ENCODE data around the gene DPP4.

DPP4 gene

DNA sequence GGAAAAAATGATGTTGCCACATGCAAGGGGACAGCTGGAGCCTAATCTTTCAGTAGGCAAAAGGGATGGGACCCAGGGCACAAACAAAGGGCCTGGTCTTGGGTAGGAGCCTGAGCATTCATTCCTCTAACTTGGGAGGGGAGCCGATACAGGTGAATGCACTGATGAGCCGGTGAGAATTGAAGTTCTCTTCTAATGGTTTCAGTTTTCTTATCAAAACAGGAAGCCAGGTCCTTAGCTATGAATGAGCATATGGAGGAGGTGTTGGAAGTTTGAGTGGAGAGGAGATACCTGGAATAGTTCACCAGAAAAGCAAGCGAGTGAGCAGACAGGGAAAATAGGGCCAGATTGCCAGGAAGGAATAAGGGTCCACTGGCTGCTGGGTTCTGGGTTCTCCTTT lies 10.1 kb downstream of the DPP4 start:
- no peak for DNase-seq (ENCODE audit: low spot score)
- H3K9me3 ChIP-seq (ENCODE audit: severe bottlenecking), result no peaks in the 10 kb centered on the region
- no peaks in the 10 kb centered on the region for H3K36me3 ChIP-seq (ENCODE audit: low read depth)
- no peak overlapping the region for H3K4me3 ChIP-seq (ENCODE audit: severe bottlenecking)
- ATAC-seq (ENCODE audit: low read depth), result no peak
- TF ChIP-seq, protein P1, sequence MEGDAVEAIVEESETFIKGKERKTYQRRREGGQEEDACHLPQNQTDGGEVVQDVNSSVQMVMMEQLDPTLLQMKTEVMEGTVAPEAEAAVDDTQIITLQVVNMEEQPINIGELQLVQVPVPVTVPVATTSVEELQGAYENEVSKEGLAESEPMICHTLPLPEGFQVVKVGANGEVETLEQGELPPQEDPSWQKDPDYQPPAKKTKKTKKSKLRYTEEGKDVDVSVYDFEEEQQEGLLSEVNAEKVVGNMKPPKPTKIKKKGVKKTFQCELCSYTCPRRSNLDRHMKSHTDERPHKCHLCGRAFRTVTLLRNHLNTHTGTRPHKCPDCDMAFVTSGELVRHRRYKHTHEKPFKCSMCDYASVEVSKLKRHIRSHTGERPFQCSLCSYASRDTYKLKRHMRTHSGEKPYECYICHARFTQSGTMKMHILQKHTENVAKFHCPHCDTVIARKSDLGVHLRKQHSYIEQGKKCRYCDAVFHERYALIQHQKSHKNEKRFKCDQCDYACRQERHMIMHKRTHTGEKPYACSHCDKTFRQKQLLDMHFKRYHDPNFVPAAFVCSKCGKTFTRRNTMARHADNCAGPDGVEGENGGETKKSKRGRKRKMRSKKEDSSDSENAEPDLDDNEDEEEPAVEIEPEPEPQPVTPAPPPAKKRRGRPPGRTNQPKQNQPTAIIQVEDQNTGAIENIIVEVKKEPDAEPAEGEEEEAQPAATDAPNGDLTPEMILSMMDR (IDR thresholded peaks at IDR 0.05; ENCODE audit: poor library complexity, severe bottlenecking), result no peak
- no peaks in the 10 kb centered on the region for H3K4me1 ChIP-seq (ENCODE audit: insufficient read depth, poor library complexity, severe bottlenecking)
- H3K27me3 ChIP-seq (ENCODE audit: insufficient read depth, poor library complexity, severe bottlenecking), result no peaks in the 10 kb centered on the region
- H3K27ac ChIP-seq (ENCODE audit: poor library complexity, severe bottlenecking), result no peak overlapping the region

DNA sequence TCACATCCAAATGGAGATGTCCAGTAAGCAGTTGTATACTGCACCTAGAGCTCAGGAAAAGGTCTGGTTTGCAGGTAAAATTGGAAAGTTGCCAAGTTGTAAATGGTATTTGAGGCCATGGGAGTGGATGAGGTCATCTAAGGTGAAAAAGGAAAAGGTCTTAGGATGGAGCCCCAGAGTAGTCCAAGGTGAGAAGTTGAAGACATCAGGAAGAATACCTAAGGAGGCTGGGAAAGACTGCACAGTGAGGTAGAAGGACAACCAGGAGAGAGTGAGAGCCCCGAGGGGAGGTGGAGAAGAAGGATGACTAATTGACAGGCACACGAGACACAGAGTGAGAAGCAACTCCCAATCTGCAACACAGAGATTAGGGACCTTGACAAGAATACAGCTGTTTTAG lies 10.7 kb downstream of the DPP4 start:
- H3K27ac ChIP-seq (ENCODE audit: poor library complexity, severe bottlenecking), result no peak overlapping the region
- no peaks in the 10 kb centered on the region for H3K4me1 ChIP-seq (ENCODE audit: insufficient read depth, poor library complexity, severe bottlenecking)
- H3K36me3 ChIP-seq (ENCODE audit: low read depth), result no peaks in the 10 kb centered on the region
- no peaks in the 10 kb centered on the region for H3K9me3 ChIP-seq (ENCODE audit: severe bottlenecking)
- no peak for DNase-seq (ENCODE audit: low spot score)
- H3K4me3 ChIP-seq (ENCODE audit: severe bottlenecking), result no peak overlapping the region
- ATAC-seq (ENCODE audit: low read depth), result no peak
- TF ChIP-seq, protein P1 (IDR thresholded peaks at IDR 0.05; ENCODE audit: poor library complexity, severe bottlenecking), result no peak
- H3K27me3 ChIP-seq (ENCODE audit: insufficient read depth, poor library complexity, severe bottlenecking), result no peaks in the 10 kb centered on the region

DNA sequence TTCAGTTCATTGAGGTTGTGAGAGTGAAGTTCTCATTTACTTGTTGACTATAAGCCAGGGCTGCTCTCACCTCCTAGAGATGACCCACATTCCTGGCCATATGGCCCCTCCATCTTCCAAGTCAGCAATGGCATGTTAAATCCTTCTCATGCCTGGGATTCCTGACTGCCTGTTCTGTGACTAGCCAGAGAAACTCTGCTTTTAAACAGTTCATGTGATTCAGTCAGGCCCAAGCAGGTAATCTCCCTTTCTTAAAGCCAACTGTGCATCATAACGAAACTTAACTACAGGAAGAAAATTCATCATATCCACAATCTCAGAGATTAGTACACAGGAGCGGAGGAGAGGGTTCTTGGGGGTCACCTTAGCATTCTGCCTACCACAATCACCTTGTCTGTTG lies 11.5 kb downstream of the DPP4 start:
- H3K4me1 ChIP-seq (ENCODE audit: insufficient read depth, poor library complexity, severe bottlenecking), result no peaks in the 10 kb centered on the region
- no peaks in the 10 kb centered on the region for H3K9me3 ChIP-seq (ENCODE audit: severe bottlenecking)
- ATAC-seq (ENCODE audit: low read depth) (no peak), DNase-seq (ENCODE audit: low spot score) (no peak)
- no peaks in the 10 kb centered on the region for H3K36me3 ChIP-seq (ENCODE audit: low read depth)
- H3K4me3 ChIP-seq (ENCODE audit: severe bottlenecking), result no peak overlapping the region
- TF ChIP-seq, protein P1 (IDR thresholded peaks at IDR 0.05; ENCODE audit: poor library complexity, severe bottlenecking), result no peak
- no peak overlapping the region for H3K27ac ChIP-seq (ENCODE audit: poor library complexity, severe bottlenecking)
- no peaks in the 10 kb centered on the region for H3K27me3 ChIP-seq (ENCODE audit: insufficient read depth, poor library complexity, severe bottlenecking)

DNA sequence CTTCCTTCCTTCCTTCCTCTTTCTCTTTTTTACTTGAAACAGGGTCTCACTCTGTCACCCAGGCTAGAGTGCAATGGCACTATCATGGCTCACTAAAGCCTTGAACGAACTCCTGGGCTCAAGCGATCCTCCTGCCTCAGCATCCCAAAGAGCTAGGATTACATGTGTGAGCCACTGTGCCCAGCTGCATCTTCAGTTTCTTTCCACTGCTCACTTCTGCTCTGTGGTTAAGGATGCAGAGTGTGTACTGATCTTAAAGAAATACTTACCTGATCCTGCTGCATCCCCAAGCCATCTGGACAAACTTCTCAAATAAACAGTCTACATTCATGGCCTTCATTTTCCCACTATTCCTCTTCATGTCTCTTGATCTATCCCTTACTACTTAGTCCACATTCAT lies 13.0 kb downstream of the DPP4 start:
- Histone ChIP-seq H3K9me3 (ENCODE audit: severe bottlenecking) (peaks cover 8% of the 10 kb centered on the region), H3K27ac (ENCODE audit: poor library complexity, severe bottlenecking) (no peak overlapping the region), H3K27me3 (ENCODE audit: insufficient read depth, poor library complexity, severe bottlenecking) (no peaks in the 10 kb centered on the region), H3K4me3 (ENCODE audit: severe bottlenecking) (no peak overlapping the region), H3K36me3 (ENCODE audit: low read depth) (no peaks in the 10 kb centered on the region), H3K4me1 (ENCODE audit: insufficient read depth, poor library complexity, severe bottlenecking) (no peaks in the 10 kb centered on the region)
- TF ChIP-seq, protein P1 (IDR thresholded peaks at IDR 0.05; ENCODE audit: poor library complexity, severe bottlenecking), result no peak
- no peak for ATAC-seq (ENCODE audit: low read depth)
- DNase-seq (ENCODE audit: low spot score), result no peak

DNA sequence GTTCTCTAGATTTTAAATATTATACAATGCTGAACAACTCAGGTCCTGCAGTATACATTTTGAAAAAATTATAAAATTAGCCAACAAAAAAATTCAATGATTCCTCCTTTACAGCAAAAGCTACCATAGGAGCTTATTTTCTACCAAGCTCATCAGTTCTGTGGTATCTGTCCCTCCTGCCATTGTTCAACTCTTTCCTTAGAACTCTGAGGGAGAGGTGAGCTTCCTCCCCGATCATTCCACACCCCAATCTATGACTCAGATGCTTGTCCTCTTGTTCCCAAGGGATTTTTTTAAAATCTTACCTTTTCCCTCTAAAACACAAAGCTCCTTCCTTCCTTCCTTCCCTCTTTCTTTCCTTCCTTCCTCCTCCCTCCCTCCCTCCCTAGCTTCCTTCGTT lies 13.5 kb downstream of the DPP4 start:
- no peak overlapping the region for H3K27ac ChIP-seq (ENCODE audit: poor library complexity, severe bottlenecking)
- H3K4me1 ChIP-seq (ENCODE audit: insufficient read depth, poor library complexity, severe bottlenecking), result no peaks in the 10 kb centered on the region
- ATAC-seq (ENCODE audit: low read depth) (no peak), DNase-seq (ENCODE audit: low spot score) (no peak)
- TF ChIP-seq, protein P1 (IDR thresholded peaks at IDR 0.05; ENCODE audit: poor library complexity, severe bottlenecking), result no peak
- peaks cover 8% of the 10 kb centered on the region for H3K9me3 ChIP-seq (ENCODE audit: severe bottlenecking)
- H3K36me3 ChIP-seq (ENCODE audit: low read depth), result no peaks in the 10 kb centered on the region
- H3K27me3 ChIP-seq (ENCODE audit: insufficient read depth, poor library complexity, severe bottlenecking), result no peaks in the 10 kb centered on the region
- H3K4me3 ChIP-seq (ENCODE audit: severe bottlenecking), result no peak overlapping the region

Data from RWPE2 (cell line).